Measurements from ENCODE around the gene IGF1R. TPM values are rescaled to one million over a fixed set of nuclear protein-coding genes. Genes with fewer than 3 reads are reported as not detected.

The IGF1R gene
- total RNA-seq, 2 donors from 2014 or later = 35.0 to 37.0 TPM

- Histone ChIP-seq H3K27me3 (no peaks in the 10 kb centered on the region), H3K9me3 (no peaks in the 10 kb centered on the region), H3K4me1 (peaks cover 12% of the 10 kb centered on the region), H3K4me3 (no peak overlapping the region), H3K36me3 (no peaks in the 10 kb centered on the region), H3K9ac (ENCODE audit: low read depth in 2 of 2, low read length in 2 of 2) (no peak overlapping the region), H3K27ac (no peak overlapping the region)
- no peak for TF ChIP-seq CTCF (IDR thresholded peaks at IDR 0.05)
- intact Hi-C loops (cut with DNase I) = no loop called here
- no peak for DNase-seq
Observed at GRCh38 chr15:98744506-98744905, 96.2 kb downstream of the IGF1R start.

- Histone ChIP-seq H3K27ac (peak overlapping the region; percentile 46), H3K4me3 (no peak overlapping the region), H3K27me3 (no peaks in the 10 kb centered on the region), H3K9ac (ENCODE audit: low read depth in 2 of 2, low read length in 2 of 2) (peak overlapping the region in 1 of 2 donors; percentile 3), H3K4me1 (peaks cover 12% of the 10 kb centered on the region), H3K9me3 (no peaks in the 10 kb centered on the region), H3K36me3 (no peaks in the 10 kb centered on the region)
- TF ChIP-seq CTCF (IDR thresholded peaks at IDR 0.05) = no peak
- intact Hi-C loops (cut with DNase I) = no loop called here
- peak; percentile 58 for DNase-seq
Observed at GRCh38 chr15:98745179-98745578, 96.8 kb downstream of the IGF1R start.

- Histone ChIP-seq H3K36me3 (no peaks in the 10 kb centered on the region), H3K9ac (ENCODE audit: low read depth in 2 of 2, low read length in 2 of 2) (peak overlapping the region in 1 of 2 donors; percentile 42), H3K9me3 (no peaks in the 10 kb centered on the region), H3K4me1 (peaks cover 12% of the 10 kb centered on the region), H3K27ac (peak overlapping the region; percentile 46), H3K27me3 (no peaks in the 10 kb centered on the region), H3K4me3 (no peak overlapping the region)
- DNase-seq = no peak
- no peak for TF ChIP-seq CTCF (IDR thresholded peaks at IDR 0.05)
- intact Hi-C loops (cut with DNase I) = no loop called here
Observed at GRCh38 chr15:98745650-98746374, 97.5 kb downstream of the IGF1R start.

GRCh38 chr15:98746375-98747155 is 98.2 kb downstream of the IGF1R start:
- no peak for TF ChIP-seq CTCF (IDR thresholded peaks at IDR 0.05)
- intact Hi-C loops (cut with DNase I) = no loop called here
- DNase-seq = no peak
- Histone ChIP-seq H3K27me3 (no peaks in the 10 kb centered on the region), H3K9ac (ENCODE audit: low read depth in 2 of 2, low read length in 2 of 2) (no peak overlapping the region), H3K36me3 (no peaks in the 10 kb centered on the region), H3K9me3 (no peaks in the 10 kb centered on the region), H3K4me3 (no peak overlapping the region), H3K27ac (no peak overlapping the region), H3K4me1 (peaks cover 12% of the 10 kb centered on the region)

- no peak for DNase-seq
- no peak overlapping the region for H3K27ac ChIP-seq
Observed at GRCh38 chr15:98751767-98752166, 103.4 kb downstream of the IGF1R start.

More at GRCh38 chr15:98751767-98752166, 103.4 kb downstream of the IGF1R start:
- Histone ChIP-seq H3K36me3 (no peaks in the 10 kb centered on the region), H3K9ac (ENCODE audit: low read depth in 2 of 2, low read length in 2 of 2) (no peak overlapping the region), H3K4me3 (no peak overlapping the region), H3K4me1 (no peaks in the 10 kb centered on the region), H3K27me3 (no peaks in the 10 kb centered on the region), H3K9me3 (no peaks in the 10 kb centered on the region)
- intact Hi-C loops (cut with DNase I) = no loop called here
- no peak for TF ChIP-seq CTCF (IDR thresholded peaks at IDR 0.05)

Data from colonic mucosa (tissue), 4 donors.